Measurements from ENCODE around the gene CAMKK1.

DNA sequence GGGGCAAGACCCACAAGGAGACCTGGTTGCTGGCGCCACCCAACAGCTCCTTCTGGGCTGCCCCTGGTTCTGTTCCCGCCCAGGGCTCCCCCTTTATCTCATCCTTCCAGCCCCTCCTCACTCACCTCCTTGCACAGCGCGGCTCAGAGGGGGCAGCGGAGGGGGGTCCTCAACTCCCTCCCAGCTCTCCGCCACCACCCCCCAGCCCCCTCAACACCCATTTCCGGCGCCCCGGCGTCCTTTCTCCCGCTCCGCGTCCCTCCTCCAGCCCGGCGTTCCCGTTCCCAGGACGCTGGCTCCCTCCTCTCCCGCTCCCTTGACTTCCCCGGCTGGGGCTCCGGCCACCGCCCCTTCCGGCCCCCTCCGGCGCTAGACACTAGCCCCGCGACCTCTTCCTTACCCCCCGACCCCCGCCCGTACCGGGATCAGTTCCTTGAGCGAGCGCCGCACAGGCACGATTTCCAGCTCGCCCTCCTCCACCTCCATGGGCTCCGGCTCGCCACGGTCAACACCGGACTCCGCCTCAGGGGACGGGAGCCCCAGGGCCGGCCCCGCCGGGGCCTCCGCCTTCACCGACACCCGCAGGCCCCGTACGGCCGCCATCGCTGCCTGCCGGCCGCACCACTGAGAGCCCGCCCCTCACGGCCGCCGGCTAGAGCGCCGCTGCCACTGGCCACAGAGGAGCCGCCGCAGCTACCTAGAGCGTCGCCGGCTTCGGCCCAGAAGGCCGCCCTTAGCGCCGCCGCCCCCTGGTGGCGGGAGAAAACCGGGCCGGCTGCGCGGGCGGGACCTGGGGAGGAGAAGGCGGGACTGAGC, 47.0 kb downstream of the CAMKK1 start, which contains the start of gene NCBP3:
- TF ChIP-seq POLR2AphosphoS5 (IDR thresholded peaks at IDR 0.05; ENCODE audit: low read depth): peak; percentile 93
- TF ChIP-seq CREB1 (CRISPR knock-in tag; IDR thresholded peaks at IDR 0.05; ENCODE audit: low read depth): peak; percentile 77
- TF ChIP-seq, protein P1, sequence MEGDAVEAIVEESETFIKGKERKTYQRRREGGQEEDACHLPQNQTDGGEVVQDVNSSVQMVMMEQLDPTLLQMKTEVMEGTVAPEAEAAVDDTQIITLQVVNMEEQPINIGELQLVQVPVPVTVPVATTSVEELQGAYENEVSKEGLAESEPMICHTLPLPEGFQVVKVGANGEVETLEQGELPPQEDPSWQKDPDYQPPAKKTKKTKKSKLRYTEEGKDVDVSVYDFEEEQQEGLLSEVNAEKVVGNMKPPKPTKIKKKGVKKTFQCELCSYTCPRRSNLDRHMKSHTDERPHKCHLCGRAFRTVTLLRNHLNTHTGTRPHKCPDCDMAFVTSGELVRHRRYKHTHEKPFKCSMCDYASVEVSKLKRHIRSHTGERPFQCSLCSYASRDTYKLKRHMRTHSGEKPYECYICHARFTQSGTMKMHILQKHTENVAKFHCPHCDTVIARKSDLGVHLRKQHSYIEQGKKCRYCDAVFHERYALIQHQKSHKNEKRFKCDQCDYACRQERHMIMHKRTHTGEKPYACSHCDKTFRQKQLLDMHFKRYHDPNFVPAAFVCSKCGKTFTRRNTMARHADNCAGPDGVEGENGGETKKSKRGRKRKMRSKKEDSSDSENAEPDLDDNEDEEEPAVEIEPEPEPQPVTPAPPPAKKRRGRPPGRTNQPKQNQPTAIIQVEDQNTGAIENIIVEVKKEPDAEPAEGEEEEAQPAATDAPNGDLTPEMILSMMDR (conservative IDR thresholded peaks at IDR 0.05; ENCODE audit: low read depth in 2 of 2): peak; percentile 75 to 84
- TF ChIP-seq, protein P2, sequence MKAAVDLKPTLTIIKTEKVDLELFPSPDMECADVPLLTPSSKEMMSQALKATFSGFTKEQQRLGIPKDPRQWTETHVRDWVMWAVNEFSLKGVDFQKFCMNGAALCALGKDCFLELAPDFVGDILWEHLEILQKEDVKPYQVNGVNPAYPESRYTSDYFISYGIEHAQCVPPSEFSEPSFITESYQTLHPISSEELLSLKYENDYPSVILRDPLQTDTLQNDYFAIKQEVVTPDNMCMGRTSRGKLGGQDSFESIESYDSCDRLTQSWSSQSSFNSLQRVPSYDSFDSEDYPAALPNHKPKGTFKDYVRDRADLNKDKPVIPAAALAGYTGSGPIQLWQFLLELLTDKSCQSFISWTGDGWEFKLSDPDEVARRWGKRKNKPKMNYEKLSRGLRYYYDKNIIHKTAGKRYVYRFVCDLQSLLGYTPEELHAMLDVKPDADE (IDR thresholded peaks at IDR 0.05): peak; percentile 57; the same call in 1 of the 2 replicates
- no peak for TF ChIP-seq EZH2phosphoT487 (IDR thresholded peaks at IDR 0.05; ENCODE audit: unreplicated experiment)
- TF ChIP-seq STAT1 (IDR thresholded peaks at IDR 0.05; ENCODE audit: unreplicated experiment): no peak
- TF ChIP-seq EZH2 (IDR thresholded peaks at IDR 0.05; ENCODE audit: low read depth, unreplicated experiment): no peak
- TF ChIP-seq, protein P3, sequence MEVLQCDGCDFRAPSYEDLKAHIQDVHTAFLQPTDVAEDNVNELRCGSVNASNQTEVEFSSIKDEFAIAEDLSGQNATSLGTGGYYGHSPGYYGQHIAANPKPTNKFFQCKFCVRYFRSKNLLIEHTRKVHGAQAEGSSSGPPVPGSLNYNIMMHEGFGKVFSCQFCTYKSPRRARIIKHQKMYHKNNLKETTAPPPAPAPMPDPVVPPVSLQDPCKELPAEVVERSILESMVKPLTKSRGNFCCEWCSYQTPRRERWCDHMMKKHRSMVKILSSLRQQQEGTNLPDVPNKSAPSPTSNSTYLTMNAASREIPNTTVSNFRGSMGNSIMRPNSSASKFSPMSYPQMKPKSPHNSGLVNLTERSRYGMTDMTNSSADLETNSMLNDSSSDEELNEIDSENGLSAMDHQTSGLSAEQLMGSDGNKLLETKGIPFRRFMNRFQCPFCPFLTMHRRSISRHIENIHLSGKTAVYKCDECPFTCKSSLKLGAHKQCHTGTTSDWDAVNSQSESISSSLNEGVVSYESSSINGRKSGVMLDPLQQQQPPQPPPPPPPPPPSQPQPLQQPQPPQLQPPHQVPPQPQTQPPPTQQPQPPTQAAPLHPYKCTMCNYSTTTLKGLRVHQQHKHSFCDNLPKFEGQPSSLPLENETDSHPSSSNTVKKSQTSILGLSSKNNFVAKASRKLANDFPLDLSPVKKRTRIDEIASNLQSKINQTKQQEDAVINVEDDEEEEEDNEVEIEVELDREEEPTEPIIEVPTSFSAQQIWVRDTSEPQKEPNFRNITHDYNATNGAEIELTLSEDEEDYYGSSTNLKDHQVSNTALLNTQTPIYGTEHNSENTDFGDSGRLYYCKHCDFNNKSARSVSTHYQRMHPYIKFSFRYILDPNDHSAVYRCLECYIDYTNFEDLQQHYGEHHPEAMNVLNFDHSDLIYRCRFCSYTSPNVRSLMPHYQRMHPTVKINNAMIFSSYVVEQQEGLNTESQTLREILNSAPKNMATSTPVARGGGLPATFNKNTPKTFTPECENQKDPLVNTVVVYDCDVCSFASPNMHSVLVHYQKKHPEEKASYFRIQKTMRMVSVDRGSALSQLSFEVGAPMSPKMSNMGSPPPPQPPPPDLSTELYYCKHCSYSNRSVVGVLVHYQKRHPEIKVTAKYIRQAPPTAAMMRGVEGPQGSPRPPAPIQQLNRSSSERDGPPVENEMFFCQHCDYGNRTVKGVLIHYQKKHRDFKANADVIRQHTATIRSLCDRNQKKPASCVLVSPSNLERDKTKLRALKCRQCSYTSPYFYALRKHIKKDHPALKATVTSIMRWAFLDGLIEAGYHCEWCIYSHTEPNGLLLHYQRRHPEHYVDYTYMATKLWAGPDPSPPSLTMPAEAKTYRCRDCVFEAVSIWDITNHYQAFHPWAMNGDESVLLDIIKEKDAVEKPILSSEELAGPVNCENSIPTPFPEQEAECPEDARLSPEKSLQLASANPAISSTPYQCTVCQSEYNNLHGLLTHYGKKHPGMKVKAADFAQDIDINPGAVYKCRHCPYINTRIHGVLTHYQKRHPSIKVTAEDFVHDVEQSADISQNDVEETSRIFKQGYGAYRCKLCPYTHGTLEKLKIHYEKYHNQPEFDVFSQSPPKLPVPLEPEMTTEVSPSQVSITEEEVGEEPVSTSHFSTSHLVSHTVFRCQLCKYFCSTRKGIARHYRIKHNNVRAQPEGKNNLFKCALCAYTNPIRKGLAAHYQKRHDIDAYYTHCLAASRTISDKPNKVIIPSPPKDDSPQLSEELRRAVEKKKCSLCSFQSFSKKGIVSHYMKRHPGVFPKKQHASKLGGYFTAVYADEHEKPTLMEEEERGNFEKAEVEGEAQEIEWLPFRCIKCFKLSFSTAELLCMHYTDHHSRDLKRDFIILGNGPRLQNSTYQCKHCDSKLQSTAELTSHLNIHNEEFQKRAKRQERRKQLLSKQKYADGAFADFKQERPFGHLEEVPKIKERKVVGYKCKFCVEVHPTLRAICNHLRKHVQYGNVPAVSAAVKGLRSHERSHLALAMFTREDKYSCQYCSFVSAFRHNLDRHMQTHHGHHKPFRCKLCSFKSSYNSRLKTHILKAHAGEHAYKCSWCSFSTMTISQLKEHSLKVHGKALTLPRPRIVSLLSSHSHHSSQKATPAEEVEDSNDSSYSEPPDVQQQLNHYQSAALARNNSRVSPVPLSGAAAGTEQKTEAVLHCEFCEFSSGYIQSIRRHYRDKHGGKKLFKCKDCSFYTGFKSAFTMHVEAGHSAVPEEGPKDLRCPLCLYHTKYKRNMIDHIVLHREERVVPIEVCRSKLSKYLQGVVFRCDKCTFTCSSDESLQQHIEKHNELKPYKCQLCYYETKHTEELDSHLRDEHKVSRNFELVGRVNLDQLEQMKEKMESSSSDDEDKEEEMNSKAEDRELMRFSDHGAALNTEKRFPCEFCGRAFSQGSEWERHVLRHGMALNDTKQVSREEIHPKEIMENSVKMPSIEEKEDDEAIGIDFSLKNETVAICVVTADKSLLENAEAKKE (CRISPR knock-in tag; IDR thresholded peaks at IDR 0.05): no peak
- TF ChIP-seq, protein P4, sequence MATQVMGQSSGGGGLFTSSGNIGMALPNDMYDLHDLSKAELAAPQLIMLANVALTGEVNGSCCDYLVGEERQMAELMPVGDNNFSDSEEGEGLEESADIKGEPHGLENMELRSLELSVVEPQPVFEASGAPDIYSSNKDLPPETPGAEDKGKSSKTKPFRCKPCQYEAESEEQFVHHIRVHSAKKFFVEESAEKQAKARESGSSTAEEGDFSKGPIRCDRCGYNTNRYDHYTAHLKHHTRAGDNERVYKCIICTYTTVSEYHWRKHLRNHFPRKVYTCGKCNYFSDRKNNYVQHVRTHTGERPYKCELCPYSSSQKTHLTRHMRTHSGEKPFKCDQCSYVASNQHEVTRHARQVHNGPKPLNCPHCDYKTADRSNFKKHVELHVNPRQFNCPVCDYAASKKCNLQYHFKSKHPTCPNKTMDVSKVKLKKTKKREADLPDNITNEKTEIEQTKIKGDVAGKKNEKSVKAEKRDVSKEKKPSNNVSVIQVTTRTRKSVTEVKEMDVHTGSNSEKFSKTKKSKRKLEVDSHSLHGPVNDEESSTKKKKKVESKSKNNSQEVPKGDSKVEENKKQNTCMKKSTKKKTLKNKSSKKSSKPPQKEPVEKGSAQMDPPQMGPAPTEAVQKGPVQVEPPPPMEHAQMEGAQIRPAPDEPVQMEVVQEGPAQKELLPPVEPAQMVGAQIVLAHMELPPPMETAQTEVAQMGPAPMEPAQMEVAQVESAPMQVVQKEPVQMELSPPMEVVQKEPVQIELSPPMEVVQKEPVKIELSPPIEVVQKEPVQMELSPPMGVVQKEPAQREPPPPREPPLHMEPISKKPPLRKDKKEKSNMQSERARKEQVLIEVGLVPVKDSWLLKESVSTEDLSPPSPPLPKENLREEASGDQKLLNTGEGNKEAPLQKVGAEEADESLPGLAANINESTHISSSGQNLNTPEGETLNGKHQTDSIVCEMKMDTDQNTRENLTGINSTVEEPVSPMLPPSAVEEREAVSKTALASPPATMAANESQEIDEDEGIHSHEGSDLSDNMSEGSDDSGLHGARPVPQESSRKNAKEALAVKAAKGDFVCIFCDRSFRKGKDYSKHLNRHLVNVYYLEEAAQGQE (IDR thresholded peaks at IDR 0.05; ENCODE audit: unreplicated experiment): no peak
- TF ChIP-seq NANOG (IDR thresholded peaks at IDR 0.05; ENCODE audit: borderline replicate concordance): no peak
- TF ChIP-seq ZNF114 (CRISPR knock-in tag; IDR thresholded peaks at IDR 0.05): no peak
- no peak for TF ChIP-seq JUNB (IDR thresholded peaks at IDR 0.05; ENCODE audit: unreplicated experiment)

Data from GM23338 (cell line).